ENCODE results near the gene RXYLT1. TPM values are rescaled to one million over a fixed set of nuclear protein-coding genes. Genes with fewer than 3 reads are reported as not detected.
A peak's percentile ranks its signal among the peaks of the same experiment; 100 is the strongest.

Gene RXYLT1
- total RNA-seq, 1 donor from 2014 or later, result 18.6 TPM

GRCh38 chr12:63846238-63846967 is 66.7 kb downstream of the RXYLT1 start:
- DNase-seq (ENCODE audit: extremely low spot score, unreplicated experiment), result no peak
- Mint-ChIP-seq H3K9me3 (ENCODE audit: unreplicated experiment) (no peaks in the 10 kb centered on the region), H3K4me3 (ENCODE audit: unreplicated experiment) (peak overlapping the region; percentile 98), H3K36me3 (ENCODE audit: unreplicated experiment) (no peaks in the 10 kb centered on the region), H3K27me3 (ENCODE audit: unreplicated experiment) (no peaks in the 10 kb centered on the region), H3K27ac (ENCODE audit: unreplicated experiment) (no peak overlapping the region), H3K4me1 (ENCODE audit: unreplicated experiment) (peaks cover 28% of the 10 kb centered on the region)
- no peak for TF ChIP-seq CTCF (IDR thresholded peaks at IDR 0.05)

GRCh38 chr12:63848450-63848849 is 68.7 kb downstream of the RXYLT1 start:
- H3K9me3 Mint-ChIP-seq (ENCODE audit: unreplicated experiment), result no peaks in the 10 kb centered on the region
- H3K27ac Mint-ChIP-seq (ENCODE audit: unreplicated experiment), result peak overlapping the region; percentile 27
- H3K4me3 Mint-ChIP-seq (ENCODE audit: unreplicated experiment), result no peak overlapping the region
- H3K27me3 Mint-ChIP-seq (ENCODE audit: unreplicated experiment), result no peaks in the 10 kb centered on the region
- no peak for TF ChIP-seq CTCF (IDR thresholded peaks at IDR 0.05)
- DNase-seq (ENCODE audit: extremely low spot score, unreplicated experiment), result no peak
- H3K36me3 Mint-ChIP-seq (ENCODE audit: unreplicated experiment), result no peaks in the 10 kb centered on the region
- H3K4me1 Mint-ChIP-seq (ENCODE audit: unreplicated experiment), result peaks cover 31% of the 10 kb centered on the region

- DNase-seq (ENCODE audit: extremely low spot score, unreplicated experiment), result no peak
- Mint-ChIP-seq H3K9me3 (ENCODE audit: unreplicated experiment) (no peaks in the 10 kb centered on the region), H3K27ac (ENCODE audit: unreplicated experiment) (no peak overlapping the region), H3K4me3 (ENCODE audit: unreplicated experiment) (no peak overlapping the region), H3K4me1 (ENCODE audit: unreplicated experiment) (peaks cover 31% of the 10 kb centered on the region), H3K27me3 (ENCODE audit: unreplicated experiment) (no peaks in the 10 kb centered on the region), H3K36me3 (ENCODE audit: unreplicated experiment) (no peaks in the 10 kb centered on the region)
- no peak for TF ChIP-seq CTCF (IDR thresholded peaks at IDR 0.05)
Observed at GRCh38 chr12:63849106-63849620, 69.5 kb downstream of the RXYLT1 start.

- no peak for TF ChIP-seq CTCF (IDR thresholded peaks at IDR 0.05)
- no peaks in the 10 kb centered on the region for H3K36me3 Mint-ChIP-seq (ENCODE audit: unreplicated experiment)
- peaks cover 31% of the 10 kb centered on the region for H3K4me1 Mint-ChIP-seq (ENCODE audit: unreplicated experiment)
- H3K4me3 Mint-ChIP-seq (ENCODE audit: unreplicated experiment), result no peak overlapping the region
- no peak for DNase-seq (ENCODE audit: extremely low spot score, unreplicated experiment)
- no peaks in the 10 kb centered on the region for H3K27me3 Mint-ChIP-seq (ENCODE audit: unreplicated experiment)
- H3K9me3 Mint-ChIP-seq (ENCODE audit: unreplicated experiment), result no peaks in the 10 kb centered on the region
- no peak overlapping the region for H3K27ac Mint-ChIP-seq (ENCODE audit: unreplicated experiment)
Observed at GRCh38 chr12:63849641-63850040, 69.9 kb downstream of the RXYLT1 start.

GRCh38 chr12:63853978-63854377 is 74.3 kb downstream of the RXYLT1 start:
- H3K9me3 Mint-ChIP-seq (ENCODE audit: unreplicated experiment), result no peaks in the 10 kb centered on the region
- H3K27ac Mint-ChIP-seq (ENCODE audit: unreplicated experiment), result no peak overlapping the region
- no peak overlapping the region for H3K4me3 Mint-ChIP-seq (ENCODE audit: unreplicated experiment)
- H3K4me1 Mint-ChIP-seq (ENCODE audit: unreplicated experiment), result peaks cover 26% of the 10 kb centered on the region
- DNase-seq (ENCODE audit: extremely low spot score, unreplicated experiment), result no peak
- TF ChIP-seq CTCF (IDR thresholded peaks at IDR 0.05), result no peak
- no peaks in the 10 kb centered on the region for H3K27me3 Mint-ChIP-seq (ENCODE audit: unreplicated experiment)
- peaks cover 2% of the 10 kb centered on the region for H3K36me3 Mint-ChIP-seq (ENCODE audit: unreplicated experiment)
